Measurements from ENCODE around the gene YPEL3. TPM values are rescaled to one million over a fixed set of nuclear protein-coding genes. Genes with fewer than 3 reads are reported as not detected.

YPEL3 gene
- total RNA-seq, 4 donors from 2014 or later = 97.2 to 197 (median 154) TPM

GRCh38 chr16:30104090-30104489 is 8.1 kb upstream of the YPEL3 start:
- H3K4me3 ChIP-seq = no peak overlapping the region
- H3K4me1 ChIP-seq = no peaks in the 10 kb centered on the region
- H3K27ac ChIP-seq = no peak overlapping the region
- H3K27me3 ChIP-seq = no peaks in the 10 kb centered on the region
- in situ Hi-C loops (cut with MboI; ENCODE audit: low sequenced_read_pairs in 4 of 4) (loop anchor here in 2 of 4 donors (10.0 to 25.0 kb wide), 2 partner anchors 81 to 308 kb away; partner anchors contain the start of genes CORO1A (in 1 of the 2) and ZNF771 (in 1 of the 2)), intact Hi-C loops (cut with DNase I; ENCODE audit: low total_unique reads) (no loop called here)
- no peaks in the 10 kb centered on the region for H3K9me3 ChIP-seq
- ATAC-seq (no peak), DNase-seq (no peak)
- TF ChIP-seq CTCF (IDR thresholded peaks at IDR 0.05 in 4 of 5, conservative IDR thresholded peaks at IDR 0.05 in 1 of 5) = no peak
- no peak for TF ChIP-seq POLR2A (IDR thresholded peaks at IDR 0.05)
- H3K36me3 ChIP-seq = peaks cover 0 to 21% of the 10 kb centered on the region in 2 donors

GRCh38 chr16:30096862-30097563 is 1.0 kb upstream of the YPEL3 start:
- H3K27ac ChIP-seq = peak overlapping the region; percentile 89 to 99 (median 96)
- no peak for ATAC-seq
- no peaks in the 10 kb centered on the region for H3K27me3 ChIP-seq
- peaks cover 28 to 33% of the 10 kb centered on the region in 2 donors for H3K4me1 ChIP-seq
- peaks cover 0 to 22% of the 10 kb centered on the region in 2 donors for H3K36me3 ChIP-seq
- in situ Hi-C loops (cut with MboI; ENCODE audit: low sequenced_read_pairs in 4 of 4) = loop anchor here in 1 of 4 donors (25.0 kb wide), 1 partner anchor 265 kb away; the partner anchor contains the start of genes CD2BP2, MYL11 and TBC1D10B
- no peak for DNase-seq
- intact Hi-C loops (cut with DNase I; ENCODE audit: low total_unique reads) = loop anchor here (1.0 to 10.0 kb wide), 3 partner anchors 26 to 278 kb away; partner anchors contain the start of genes ALDOA, MAPK3, MYL11 and TBC1D10B
- H3K4me3 ChIP-seq = peak overlapping the region; percentile 54 to 85 (median 76)
- TF ChIP-seq CTCF (IDR thresholded peaks at IDR 0.05 in 4 of 5, conservative IDR thresholded peaks at IDR 0.05 in 1 of 5) (no peak), POLR2A (IDR thresholded peaks at IDR 0.05) (no peak)
- no peaks in the 10 kb centered on the region for H3K9me3 ChIP-seq

DNA sequence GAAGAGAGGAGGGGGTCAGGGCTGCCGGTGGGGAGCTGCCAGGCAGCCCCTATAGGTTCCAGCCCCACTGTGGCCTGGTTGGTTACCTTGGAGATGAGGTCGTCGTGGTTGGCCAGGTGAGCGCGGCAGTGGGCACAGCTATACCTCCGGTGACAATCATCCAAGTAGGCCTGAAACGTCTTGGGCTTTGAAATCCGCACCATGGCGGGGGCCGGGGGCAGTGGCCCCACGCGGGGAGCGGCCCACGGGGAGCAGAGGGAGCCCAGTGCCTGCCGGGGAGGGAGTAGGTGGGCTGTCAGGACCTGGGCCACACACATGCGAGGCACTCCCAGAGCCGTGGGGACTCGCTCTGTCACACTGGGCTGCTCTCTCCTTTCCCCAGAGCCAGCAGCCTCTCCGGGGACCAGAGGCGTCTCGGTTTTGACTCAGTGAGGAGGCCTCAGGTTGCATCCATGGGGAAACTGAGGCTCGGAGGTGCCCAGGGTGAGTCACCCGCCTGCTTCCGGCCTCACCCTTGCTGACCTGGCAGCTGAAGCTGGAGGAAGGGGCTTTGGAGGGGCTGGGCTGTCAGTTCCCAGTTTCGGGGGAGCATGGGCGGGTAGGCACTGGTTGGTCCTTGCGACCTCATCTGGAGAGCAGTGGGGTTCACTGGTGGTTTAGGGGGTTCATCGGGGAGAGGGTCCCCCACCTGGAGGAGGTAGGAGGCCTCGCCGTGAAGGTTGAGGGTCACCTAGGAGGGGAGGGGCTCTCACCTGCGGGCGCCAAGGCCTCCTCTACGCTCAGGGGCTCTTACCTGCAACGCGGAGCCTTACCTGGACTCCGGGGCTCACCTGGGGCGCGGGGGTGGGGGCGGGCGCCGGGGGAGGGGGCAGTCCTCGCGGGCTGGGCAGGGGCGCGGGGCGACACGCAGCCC is 591 bp downstream of the YPEL3 start:
- Histone ChIP-seq H3K4me1 (peaks cover 39 to 40% of the 10 kb centered on the region in 2 donors), H3K27me3 (no peaks in the 10 kb centered on the region), H3K36me3 (peaks cover 0 to 22% of the 10 kb centered on the region in 2 donors), H3K4me3 (peak overlapping the region; percentile 68 to 87 (median 82)), H3K27ac (peak overlapping the region; percentile 89 to 99 (median 96)), H3K9me3 (no peaks in the 10 kb centered on the region)
- DNase-seq (no peak), ATAC-seq (peak; percentile 1 to 7)
- in situ Hi-C loops (cut with MboI; ENCODE audit: low sequenced_read_pairs in 4 of 4) = loop anchor here in 1 of 4 donors (25.0 kb wide), 1 partner anchor 267 kb away; the partner anchor contains the start of genes CD2BP2, MYL11 and TBC1D10B
- intact Hi-C loops (cut with DNase I; ENCODE audit: low total_unique reads) = loop anchor here (1.0 to 10.0 kb wide), 3 partner anchors 27 to 279 kb away; partner anchors contain the start of genes ALDOA, MAPK3, MYL11 and TBC1D10B
- TF ChIP-seq POLR2A (IDR thresholded peaks at IDR 0.05) (no peak), CTCF (IDR thresholded peaks at IDR 0.05 in 4 of 5, conservative IDR thresholded peaks at IDR 0.05 in 1 of 5) (no peak)

GRCh38 chr16:30094541-30095165 is 1.4 kb downstream of the YPEL3 start:
- Histone ChIP-seq H3K9me3 (no peaks in the 10 kb centered on the region), H3K4me1 (peaks cover 39 to 40% of the 10 kb centered on the region in 2 donors), H3K4me3 (peak overlapping the region; percentile 68 to 87 (median 82)), H3K27ac (peak overlapping the region; percentile 89 to 99 (median 96)), H3K36me3 (peaks cover 0 to 22% of the 10 kb centered on the region in 2 donors), H3K27me3 (no peaks in the 10 kb centered on the region)
- ATAC-seq (no peak), DNase-seq (no peak)
- in situ Hi-C loops (cut with MboI; ENCODE audit: low sequenced_read_pairs in 4 of 4) (loop anchor here in 1 of 4 donors (25.0 kb wide), 1 partner anchor 268 kb away; the partner anchor contains the start of genes CD2BP2, MYL11 and TBC1D10B), intact Hi-C loops (cut with DNase I; ENCODE audit: low total_unique reads) (loop anchor here (10.0 kb wide), 1 partner anchor 280 kb away; the partner anchor contains the start of genes MYL11 and TBC1D10B)
- no peak for TF ChIP-seq POLR2A (IDR thresholded peaks at IDR 0.05)
- no peak for TF ChIP-seq CTCF (IDR thresholded peaks at IDR 0.05 in 4 of 5, conservative IDR thresholded peaks at IDR 0.05 in 1 of 5)
